ENCODE data around the gene VAC14.

The VAC14 gene

GRCh38 chr16:70705056-70705455, 95.9 kb downstream of the VAC14 start:
- no peak overlapping the region for H2BK120ac ChIP-seq (ENCODE audit: low read depth, low read length)
- H2BK5ac ChIP-seq (ENCODE audit: low read length): no peak overlapping the region
- H3K79me1 ChIP-seq (ENCODE audit: low read length): no peaks in the 10 kb centered on the region
- H2BK15ac ChIP-seq (replicated peaks; ENCODE audit: low read depth): no peak overlapping the region
- H3K79me2 ChIP-seq (ENCODE audit: control insufficient read depth, insufficient read depth, low read length): no peaks in the 10 kb centered on the region
- H3K4me3 ChIP-seq (ENCODE audit: low read length): no peak overlapping the region
- H3K4me1 ChIP-seq (ENCODE audit: control insufficient read depth, low read depth, low read length): no peaks in the 10 kb centered on the region
- H3K9ac ChIP-seq (ENCODE audit: low read length): no peak overlapping the region
- H3K27ac ChIP-seq (ENCODE audit: low read depth, low read length): no peak overlapping the region
- no peak overlapping the region for H2AK5ac ChIP-seq (ENCODE audit: low read length)
- no peak overlapping the region for H4K5ac ChIP-seq (ENCODE audit: low read length)
- H3K4me2 ChIP-seq (ENCODE audit: low read length): no peak overlapping the region
- H3K18ac ChIP-seq (ENCODE audit: low read length): no peak overlapping the region
- H3K23ac ChIP-seq (ENCODE audit: low read length): no peak overlapping the region
- no peak overlapping the region for H4K8ac ChIP-seq (ENCODE audit: low read depth, low read length)
- no CpG with 5 or more reads among the region's 8 CpGs for WGBS (ENCODE audit: extremely low coverage, insufficient coverage, low lambda C conversion rate)
- DNase-seq: no peak
- H3K27me3 ChIP-seq (ENCODE audit: insufficient read depth, low read length, poor library complexity): no peaks in the 10 kb centered on the region
- no peak overlapping the region for H3K56ac ChIP-seq (ENCODE audit: low read length)
- H3K4ac ChIP-seq (ENCODE audit: low read depth, low read length): no peak overlapping the region
- no peaks in the 10 kb centered on the region for H3K36me3 ChIP-seq (ENCODE audit: control insufficient read depth, insufficient read depth, low read length)

DNA sequence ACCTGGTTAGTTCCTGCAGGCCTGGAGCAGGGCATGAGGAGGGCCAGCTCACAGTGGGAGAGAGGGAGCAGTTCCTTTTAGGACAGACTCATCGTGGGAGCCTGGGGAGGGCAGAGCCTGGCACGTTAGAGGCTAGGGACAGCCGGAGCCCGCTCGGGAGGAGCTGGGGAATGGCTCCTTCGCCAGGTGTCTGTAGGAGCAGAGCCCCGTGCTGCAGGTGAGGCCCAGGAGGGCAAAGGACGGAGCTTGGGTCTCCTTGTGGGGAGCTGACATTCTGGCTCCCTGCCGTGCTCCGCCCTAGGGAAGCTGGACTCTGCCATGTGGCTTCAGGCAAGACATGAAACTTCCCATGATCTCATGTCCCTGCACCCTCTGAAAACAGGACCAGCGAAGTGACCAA, 96.4 kb downstream of the VAC14 start:
- H3K23ac ChIP-seq (ENCODE audit: low read length): no peak overlapping the region
- no peak overlapping the region for H2BK120ac ChIP-seq (ENCODE audit: low read depth, low read length)
- DNase-seq: no peak
- no peak overlapping the region for H2AK5ac ChIP-seq (ENCODE audit: low read length)
- no peaks in the 10 kb centered on the region for H3K79me2 ChIP-seq (ENCODE audit: control insufficient read depth, insufficient read depth, low read length)
- no peaks in the 10 kb centered on the region for H3K4me1 ChIP-seq (ENCODE audit: control insufficient read depth, low read depth, low read length)
- no peaks in the 10 kb centered on the region for H3K36me3 ChIP-seq (ENCODE audit: control insufficient read depth, insufficient read depth, low read length)
- H3K27me3 ChIP-seq (ENCODE audit: insufficient read depth, low read length, poor library complexity): no peaks in the 10 kb centered on the region
- no peak overlapping the region for H4K8ac ChIP-seq (ENCODE audit: low read depth, low read length)
- H3K18ac ChIP-seq (ENCODE audit: low read length): no peak overlapping the region
- no peak overlapping the region for H2BK15ac ChIP-seq (replicated peaks; ENCODE audit: low read depth)
- WGBS (ENCODE audit: extremely low coverage, insufficient coverage, low lambda C conversion rate): no CpG with 5 or more reads among the region's 11 CpGs
- no peak overlapping the region for H2BK5ac ChIP-seq (ENCODE audit: low read length)
- H4K5ac ChIP-seq (ENCODE audit: low read length): no peak overlapping the region
- H3K79me1 ChIP-seq (ENCODE audit: low read length): no peaks in the 10 kb centered on the region
- H3K4me3 ChIP-seq (ENCODE audit: low read length): no peak overlapping the region
- no peak overlapping the region for H3K4ac ChIP-seq (ENCODE audit: low read depth, low read length)
- H3K9ac ChIP-seq (ENCODE audit: low read length): no peak overlapping the region
- H3K27ac ChIP-seq (ENCODE audit: low read depth, low read length): no peak overlapping the region
- no peak overlapping the region for H3K4me2 ChIP-seq (ENCODE audit: low read length)
- no peak overlapping the region for H3K56ac ChIP-seq (ENCODE audit: low read length)

GRCh38 chr16:70703835-70704381, 97.0 kb downstream of the VAC14 start:
- H3K9ac ChIP-seq (ENCODE audit: low read length): no peak overlapping the region
- no peaks in the 10 kb centered on the region for H3K36me3 ChIP-seq (ENCODE audit: control insufficient read depth, insufficient read depth, low read length)
- no CpG with 5 or more reads among the region's 6 CpGs for WGBS (ENCODE audit: extremely low coverage, insufficient coverage, low lambda C conversion rate)
- no peak overlapping the region for H3K23ac ChIP-seq (ENCODE audit: low read length)
- no peak overlapping the region for H2BK5ac ChIP-seq (ENCODE audit: low read length)
- H2AK5ac ChIP-seq (ENCODE audit: low read length): no peak overlapping the region
- H2BK15ac ChIP-seq (replicated peaks; ENCODE audit: low read depth): no peak overlapping the region
- H4K8ac ChIP-seq (ENCODE audit: low read depth, low read length): no peak overlapping the region
- no peaks in the 10 kb centered on the region for H3K27me3 ChIP-seq (ENCODE audit: insufficient read depth, low read length, poor library complexity)
- no peak overlapping the region for H3K4me3 ChIP-seq (ENCODE audit: low read length)
- no peak overlapping the region for H3K4ac ChIP-seq (ENCODE audit: low read depth, low read length)
- H3K79me2 ChIP-seq (ENCODE audit: control insufficient read depth, insufficient read depth, low read length): no peaks in the 10 kb centered on the region
- H3K79me1 ChIP-seq (ENCODE audit: low read length): no peaks in the 10 kb centered on the region
- no peak overlapping the region for H2BK120ac ChIP-seq (ENCODE audit: low read depth, low read length)
- H3K18ac ChIP-seq (ENCODE audit: low read length): no peak overlapping the region
- no peak overlapping the region for H4K5ac ChIP-seq (ENCODE audit: low read length)
- H3K4me1 ChIP-seq (ENCODE audit: control insufficient read depth, low read depth, low read length): no peaks in the 10 kb centered on the region
- no peak overlapping the region for H3K27ac ChIP-seq (ENCODE audit: low read depth, low read length)
- DNase-seq: no peak
- H3K4me2 ChIP-seq (ENCODE audit: low read length): no peak overlapping the region
- no peak overlapping the region for H3K56ac ChIP-seq (ENCODE audit: low read length)

GRCh38 chr16:70703041-70703834, 97.7 kb downstream of the VAC14 start:
- H3K27ac ChIP-seq (ENCODE audit: low read depth, low read length): no peak overlapping the region
- no peak overlapping the region for H3K4ac ChIP-seq (ENCODE audit: low read depth, low read length)
- no peaks in the 10 kb centered on the region for H3K27me3 ChIP-seq (ENCODE audit: insufficient read depth, low read length, poor library complexity)
- H4K8ac ChIP-seq (ENCODE audit: low read depth, low read length): no peak overlapping the region
- H3K56ac ChIP-seq (ENCODE audit: low read length): no peak overlapping the region
- no peak overlapping the region for H2BK5ac ChIP-seq (ENCODE audit: low read length)
- no CpG with 5 or more reads among the region's 16 CpGs for WGBS (ENCODE audit: extremely low coverage, insufficient coverage, low lambda C conversion rate)
- H3K9ac ChIP-seq (ENCODE audit: low read length): no peak overlapping the region
- no peak overlapping the region for H2BK120ac ChIP-seq (ENCODE audit: low read depth, low read length)
- DNase-seq: peak; percentile 88
- H2BK15ac ChIP-seq (replicated peaks; ENCODE audit: low read depth): no peak overlapping the region
- H3K79me2 ChIP-seq (ENCODE audit: control insufficient read depth, insufficient read depth, low read length): no peaks in the 10 kb centered on the region
- no peaks in the 10 kb centered on the region for H3K4me1 ChIP-seq (ENCODE audit: control insufficient read depth, low read depth, low read length)
- no peak overlapping the region for H4K5ac ChIP-seq (ENCODE audit: low read length)
- H2AK5ac ChIP-seq (ENCODE audit: low read length): no peak overlapping the region
- no peak overlapping the region for H3K18ac ChIP-seq (ENCODE audit: low read length)
- no peak overlapping the region for H3K23ac ChIP-seq (ENCODE audit: low read length)
- H3K36me3 ChIP-seq (ENCODE audit: control insufficient read depth, insufficient read depth, low read length): no peaks in the 10 kb centered on the region
- H3K4me3 ChIP-seq (ENCODE audit: low read length): no peak overlapping the region
- H3K4me2 ChIP-seq (ENCODE audit: low read length): no peak overlapping the region
- H3K79me1 ChIP-seq (ENCODE audit: low read length): no peaks in the 10 kb centered on the region

GRCh38 chr16:70702624-70703023, 98.3 kb downstream of the VAC14 start:
- H3K18ac ChIP-seq (ENCODE audit: low read length): no peak overlapping the region
- no peak overlapping the region for H3K27ac ChIP-seq (ENCODE audit: low read depth, low read length)
- H2BK5ac ChIP-seq (ENCODE audit: low read length): no peak overlapping the region
- H3K36me3 ChIP-seq (ENCODE audit: control insufficient read depth, insufficient read depth, low read length): no peaks in the 10 kb centered on the region
- no peak overlapping the region for H2BK120ac ChIP-seq (ENCODE audit: low read depth, low read length)
- H2AK5ac ChIP-seq (ENCODE audit: low read length): no peak overlapping the region
- no peak for DNase-seq
- H3K4ac ChIP-seq (ENCODE audit: low read depth, low read length): no peak overlapping the region
- no peak overlapping the region for H3K56ac ChIP-seq (ENCODE audit: low read length)
- no peak overlapping the region for H3K4me2 ChIP-seq (ENCODE audit: low read length)
- no peak overlapping the region for H3K23ac ChIP-seq (ENCODE audit: low read length)
- H3K79me2 ChIP-seq (ENCODE audit: control insufficient read depth, insufficient read depth, low read length): no peaks in the 10 kb centered on the region
- no peak overlapping the region for H3K4me3 ChIP-seq (ENCODE audit: low read length)
- WGBS (ENCODE audit: extremely low coverage, insufficient coverage, low lambda C conversion rate): no CpG with 5 or more reads among the region's 8 CpGs
- no peaks in the 10 kb centered on the region for H3K4me1 ChIP-seq (ENCODE audit: control insufficient read depth, low read depth, low read length)
- H3K79me1 ChIP-seq (ENCODE audit: low read length): no peaks in the 10 kb centered on the region
- H4K8ac ChIP-seq (ENCODE audit: low read depth, low read length): no peak overlapping the region
- H2BK15ac ChIP-seq (replicated peaks; ENCODE audit: low read depth): no peak overlapping the region
- no peaks in the 10 kb centered on the region for H3K27me3 ChIP-seq (ENCODE audit: insufficient read depth, low read length, poor library complexity)
- H3K9ac ChIP-seq (ENCODE audit: low read length): no peak overlapping the region
- H4K5ac ChIP-seq (ENCODE audit: low read length): no peak overlapping the region

DNA sequence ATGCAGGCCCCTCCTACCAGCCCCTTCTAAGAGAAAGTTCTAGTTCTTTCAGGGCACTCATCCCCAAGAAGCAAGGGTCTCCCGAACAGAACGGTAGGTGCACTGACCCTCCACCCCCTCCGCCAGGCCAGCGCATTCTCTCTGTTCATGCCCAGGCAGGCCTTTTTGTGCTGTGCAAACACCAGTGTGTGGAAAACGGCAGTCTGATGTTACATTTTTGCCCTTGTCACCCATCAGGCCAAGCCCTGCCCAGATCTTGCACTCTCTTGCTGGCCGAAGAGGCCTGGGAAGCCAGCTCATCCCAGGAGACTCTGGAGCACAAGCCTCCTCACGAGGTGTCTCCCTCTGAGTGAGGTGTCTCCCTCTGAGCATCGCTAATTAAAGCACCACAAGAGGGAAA, 99.0 kb downstream of the VAC14 start:
- H3K18ac ChIP-seq (ENCODE audit: low read length): no peak overlapping the region
- no peak overlapping the region for H3K4ac ChIP-seq (ENCODE audit: low read depth, low read length)
- no peak overlapping the region for H4K8ac ChIP-seq (ENCODE audit: low read depth, low read length)
- H3K79me2 ChIP-seq (ENCODE audit: control insufficient read depth, insufficient read depth, low read length): no peaks in the 10 kb centered on the region
- H3K56ac ChIP-seq (ENCODE audit: low read length): no peak overlapping the region
- no peak overlapping the region for H2AK5ac ChIP-seq (ENCODE audit: low read length)
- H3K4me1 ChIP-seq (ENCODE audit: control insufficient read depth, low read depth, low read length): no peaks in the 10 kb centered on the region
- no CpG with 5 or more reads among the region's 8 CpGs for WGBS (ENCODE audit: extremely low coverage, insufficient coverage, low lambda C conversion rate)
- H2BK5ac ChIP-seq (ENCODE audit: low read length): no peak overlapping the region
- H3K4me2 ChIP-seq (ENCODE audit: low read length): no peak overlapping the region
- no peak for DNase-seq
- H3K27me3 ChIP-seq (ENCODE audit: insufficient read depth, low read length, poor library complexity): no peaks in the 10 kb centered on the region
- no peak overlapping the region for H3K23ac ChIP-seq (ENCODE audit: low read length)
- H2BK120ac ChIP-seq (ENCODE audit: low read depth, low read length): no peak overlapping the region
- no peaks in the 10 kb centered on the region for H3K36me3 ChIP-seq (ENCODE audit: control insufficient read depth, insufficient read depth, low read length)
- H3K27ac ChIP-seq (ENCODE audit: low read depth, low read length): no peak overlapping the region
- no peak overlapping the region for H4K5ac ChIP-seq (ENCODE audit: low read length)
- H3K4me3 ChIP-seq (ENCODE audit: low read length): no peak overlapping the region
- H3K9ac ChIP-seq (ENCODE audit: low read length): no peak overlapping the region
- H3K79me1 ChIP-seq (ENCODE audit: low read length): no peaks in the 10 kb centered on the region
- no peak overlapping the region for H2BK15ac ChIP-seq (replicated peaks; ENCODE audit: low read depth)

All from mesendoderm (in vitro differentiated cells).